Thyroid gland (tissue), 4 donors: ENCODE measurements around the gene SDR9C7. TPM values are rescaled to one million over a fixed set of nuclear protein-coding genes. Genes with fewer than 3 reads are reported as not detected.
"Not testable (repeated sequence)": the region's sequence is repeated elsewhere in the genome, so short reads cannot be mapped to it uniquely, and the experiment has no call there.

ENCODE experiments used
- DNase-seq, 2 donors: peaks; one replicate each; pipeline ENCODE4 v3.0.0-alpha.2; 2019
- H3K27ac ChIP-seq, 3 donors: fragments of 200-600 bp; sonication (generic); 1 replicate in 2 of 3; 2 replicates in 1 of 3; pipeline ENCODE4 v1.5.1; 2016 to 2019; ENCODE audit warnings: mild to moderate bottlenecking in 1 of 3, moderate library complexity in 1 of 3
- H3K27me3 ChIP-seq: fragments of 200-600 bp; sonication (generic); one replicate; pipeline ENCODE4 v1.5.1; 2019
- H3K36me3 ChIP-seq, 2 donors: fragments of 200-600 bp; sonication (generic); one replicate each; pipeline ENCODE4 v1.5.1; 2016 to 2019
- H3K4me1 ChIP-seq, 2 donors: fragments of 200-600 bp; sonication (generic); one replicate each; pipeline ENCODE4 v1.5.1; 2017 to 2019
- H3K4me3 ChIP-seq, 3 donors: fragments of 200-600 bp; sonication (generic); replicated peaks in 1 of 3; 1 replicate in 2 of 3; 2 replicates in 1 of 3; pipeline ENCODE4 v1.5.1; 2016; ENCODE audit warnings: mild to moderate bottlenecking in 1 of 3
- H3K9me3 ChIP-seq: fragments of 200-600 bp; sonication (generic); one replicate; pipeline ENCODE4 v1.5.1; 2017
- POLR2A ChIP-seq, 2 donors: fragments of 450-650 bp; IDR thresholded peaks; one replicate each; pipeline ENCODE4 v1.6.1; 2017; ENCODE audit warnings: antibody characterized with exemption in 2 of 2, mild to moderate bottlenecking in 2 of 2, moderate library complexity in 1 of 2
- WGBS, 2 donors: methylation state at CpG; one replicate each; pipeline ENCODE4 v1.1.5; 2017; 5-methylcytosine and 5-hydroxymethylcytosine counted together
- intact Hi-C: fragments of 100-400 bp; cut with DNase I; formaldehyde crosslinking; loops from one replicate; pipeline ENCODE4 v1.15.1; 2023
- total RNA-seq, 4 donors: library from RNA; depleted of rRNA; stranded (reverse); fragments of >200 nt; gene quantifications; one replicate each; pipeline ENCODE4 v1.2.3, GENCODE V29; 2016
- TF ChIP-seq, protein P1 (sequence below), 6 experiments: fragments of 200-600 bp in 3 of 6; fragments of 450-650 bp in 3 of 6; sonication (generic) in 3 of 6; IDR thresholded peaks; one replicate each; pipeline ENCODE4 v1.5.1; 2016 to 2019; ENCODE audit warnings: antibody characterized with exemption in 6 of 6, mild to moderate bottlenecking in 2 of 6, inconsistent platforms in 1 of 6, moderate library complexity in 1 of 6

The SDR9C7 gene
- total RNA-seq, 4 donors from 2014 or later, result not detected

DNA sequence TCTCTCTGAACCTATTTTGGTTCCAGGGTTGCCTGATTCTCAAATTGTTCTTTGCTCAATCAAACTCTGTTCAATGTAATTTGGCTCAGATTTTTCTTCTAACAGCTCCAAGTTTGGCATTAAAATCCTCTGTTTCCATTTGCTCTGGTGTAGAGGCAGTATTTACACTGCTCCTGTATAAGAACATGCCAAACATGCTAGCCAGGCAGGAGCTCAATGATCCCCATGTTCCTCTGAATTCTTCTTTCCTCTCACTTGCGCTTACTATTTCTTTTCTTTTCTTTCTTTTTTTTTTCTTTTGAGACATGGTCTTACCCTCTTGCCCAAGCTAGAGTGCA lies 17.2 kb downstream of the SDR9C7 start:
- intact Hi-C loops, result no loop called here
- Histone ChIP-seq H3K9me3 (no peaks in the 10 kb centered on the region), H3K36me3 (no peaks in the 10 kb centered on the region), H3K27ac (no peak overlapping the region), H3K4me1 (no peaks in the 10 kb centered on the region), H3K4me3 (no peak overlapping the region), H3K27me3 (no peaks in the 10 kb centered on the region)
- WGBS, 2 donors, result 86 to 100% methylated on average over 1 of the region's 1 CpG
- no peak for TF ChIP-seq POLR2A (IDR thresholded peaks at IDR 0.05)
- TF ChIP-seq, protein P1, sequence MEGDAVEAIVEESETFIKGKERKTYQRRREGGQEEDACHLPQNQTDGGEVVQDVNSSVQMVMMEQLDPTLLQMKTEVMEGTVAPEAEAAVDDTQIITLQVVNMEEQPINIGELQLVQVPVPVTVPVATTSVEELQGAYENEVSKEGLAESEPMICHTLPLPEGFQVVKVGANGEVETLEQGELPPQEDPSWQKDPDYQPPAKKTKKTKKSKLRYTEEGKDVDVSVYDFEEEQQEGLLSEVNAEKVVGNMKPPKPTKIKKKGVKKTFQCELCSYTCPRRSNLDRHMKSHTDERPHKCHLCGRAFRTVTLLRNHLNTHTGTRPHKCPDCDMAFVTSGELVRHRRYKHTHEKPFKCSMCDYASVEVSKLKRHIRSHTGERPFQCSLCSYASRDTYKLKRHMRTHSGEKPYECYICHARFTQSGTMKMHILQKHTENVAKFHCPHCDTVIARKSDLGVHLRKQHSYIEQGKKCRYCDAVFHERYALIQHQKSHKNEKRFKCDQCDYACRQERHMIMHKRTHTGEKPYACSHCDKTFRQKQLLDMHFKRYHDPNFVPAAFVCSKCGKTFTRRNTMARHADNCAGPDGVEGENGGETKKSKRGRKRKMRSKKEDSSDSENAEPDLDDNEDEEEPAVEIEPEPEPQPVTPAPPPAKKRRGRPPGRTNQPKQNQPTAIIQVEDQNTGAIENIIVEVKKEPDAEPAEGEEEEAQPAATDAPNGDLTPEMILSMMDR (IDR thresholded peaks at IDR 0.05), result no peak
- no peak for DNase-seq

DNA sequence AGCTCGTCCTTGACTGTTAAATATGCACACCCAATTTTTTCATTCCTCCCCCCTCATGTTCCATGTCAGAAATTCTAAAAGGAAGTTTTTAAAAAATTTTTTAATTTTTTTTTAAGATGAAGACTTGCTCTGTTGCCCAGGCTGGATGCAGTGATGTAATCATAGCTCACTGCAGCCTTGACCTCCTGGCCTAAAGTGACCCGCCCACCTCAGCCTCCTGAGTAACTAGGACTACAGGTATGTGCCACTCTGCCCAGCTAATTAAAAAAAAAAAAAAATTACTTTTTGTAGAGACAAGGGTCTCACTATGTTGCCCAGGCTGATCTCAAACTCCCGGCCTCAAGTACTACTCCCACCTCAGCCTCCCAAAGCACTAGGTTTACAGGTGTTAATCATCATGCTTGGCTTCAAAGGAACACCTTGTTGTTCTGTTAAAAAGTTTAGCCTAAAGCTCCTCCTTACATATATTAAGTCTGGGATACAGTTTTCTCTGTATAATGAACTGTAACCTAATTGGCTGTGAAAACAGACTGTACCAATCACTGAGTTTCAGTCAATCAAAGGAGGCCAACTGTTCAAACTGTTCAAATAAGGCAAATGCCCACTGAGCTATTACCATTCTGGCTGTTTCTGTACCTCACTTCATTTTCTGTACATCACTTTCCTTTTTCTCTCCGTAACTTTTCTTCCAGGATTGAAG lies 17.8 kb downstream of the SDR9C7 start:
- no peak for DNase-seq
- Histone ChIP-seq H3K27ac (no peak overlapping the region), H3K4me3 (no peak overlapping the region), H3K36me3 (no peaks in the 10 kb centered on the region), H3K9me3 (no peaks in the 10 kb centered on the region), H3K27me3 (no peaks in the 10 kb centered on the region), H3K4me1 (no peaks in the 10 kb centered on the region)
- TF ChIP-seq, protein P1 (IDR thresholded peaks at IDR 0.05), result no peak
- TF ChIP-seq POLR2A (IDR thresholded peaks at IDR 0.05), result no peak
- 91 to 93% methylated on average over 4 of the region's 4 CpGs for WGBS, 2 donors
- intact Hi-C loops, result no loop called here

DNA sequence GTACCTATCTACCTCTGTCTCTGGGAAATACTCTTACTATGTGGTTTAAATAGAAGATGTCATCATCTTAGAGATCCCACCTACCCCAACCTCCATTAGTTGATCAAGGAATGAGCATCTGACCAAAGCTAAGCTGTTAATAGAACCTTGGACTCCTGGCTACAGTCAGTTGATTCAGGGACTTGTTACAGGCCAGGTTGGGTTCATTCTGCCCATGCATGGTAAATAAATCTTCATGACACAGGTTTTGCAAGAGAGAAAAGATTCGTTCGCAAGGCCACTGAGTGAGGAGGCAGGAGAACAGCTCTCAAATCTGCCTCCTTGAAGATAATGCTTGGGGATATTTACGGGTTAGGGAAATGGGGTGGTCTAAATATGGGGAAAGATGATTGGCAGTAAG lies 19.5 kb downstream of the SDR9C7 start:
- H3K27ac ChIP-seq, result no peak overlapping the region
- H3K4me1 ChIP-seq, result no peaks in the 10 kb centered on the region
- no peak for TF ChIP-seq POLR2A (IDR thresholded peaks at IDR 0.05)
- TF ChIP-seq, protein P1 (IDR thresholded peaks at IDR 0.05), result no peak
- WGBS, 2 donors, result 89 to 93% methylated on average over 3 of the region's 3 CpGs
- H3K9me3 ChIP-seq, result no peaks in the 10 kb centered on the region
- DNase-seq, result no peak
- no peak overlapping the region for H3K4me3 ChIP-seq
- H3K27me3 ChIP-seq, result no peaks in the 10 kb centered on the region
- intact Hi-C loops, result no loop called here
- no peaks in the 10 kb centered on the region for H3K36me3 ChIP-seq

DNA sequence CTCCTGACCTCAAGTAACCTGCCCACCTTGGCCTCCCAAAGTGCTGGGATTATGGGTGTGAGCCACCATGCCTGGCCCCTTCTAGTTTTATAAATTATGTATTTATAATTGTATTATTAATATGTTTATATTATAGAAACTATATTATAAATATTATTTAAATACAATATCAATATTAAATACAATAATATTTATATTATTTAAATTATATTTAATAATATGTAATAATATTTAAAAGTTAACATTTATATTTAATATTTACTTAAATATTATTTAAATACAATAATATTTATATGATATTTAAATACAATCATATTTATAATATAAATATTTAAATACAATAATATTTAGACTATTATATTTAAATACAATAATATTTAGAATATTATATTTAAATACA lies 20.0 kb downstream of the SDR9C7 start:
- Histone ChIP-seq H3K27ac (no peak overlapping the region), H3K4me1 (no peaks in the 10 kb centered on the region), H3K27me3 (no peaks in the 10 kb centered on the region), H3K36me3 (no peaks in the 10 kb centered on the region), H3K9me3 (no peaks in the 10 kb centered on the region), H3K4me3 (no peak overlapping the region)
- no peak for DNase-seq
- TF ChIP-seq, protein P1 (IDR thresholded peaks at IDR 0.05), result no peak
- no peak for TF ChIP-seq POLR2A (IDR thresholded peaks at IDR 0.05)
- intact Hi-C loops, result no loop called here

DNA sequence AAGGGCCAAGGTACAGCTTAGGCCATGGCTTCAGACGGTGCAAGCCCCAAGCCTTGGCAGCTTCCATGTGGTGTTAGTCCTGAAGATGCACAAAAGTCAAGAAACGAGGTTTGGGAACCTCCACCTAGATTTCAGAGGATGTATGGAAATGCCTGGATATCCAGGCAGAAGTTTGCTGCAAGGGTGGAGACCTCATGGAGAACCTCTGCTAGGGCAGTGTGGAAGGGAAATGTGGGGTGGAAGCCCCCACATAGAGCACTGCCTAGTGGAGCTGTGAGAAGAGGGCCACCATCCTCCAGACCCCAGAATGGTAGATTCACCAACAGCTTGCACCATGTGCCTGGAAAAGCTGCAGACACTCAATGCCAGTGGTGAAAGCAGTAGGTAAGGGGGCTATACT lies 24.8 kb downstream of the SDR9C7 start:
- WGBS, 2 donors, result 65 to 92% methylated on average over 2 of the region's 2 CpGs
- H3K36me3 ChIP-seq, H3K27me3 ChIP-seq, H3K27ac ChIP-seq, H3K4me3 ChIP-seq, DNase-seq, H3K4me1 ChIP-seq, intact Hi-C loops, H3K9me3 ChIP-seq: not testable (repeated sequence)

DNA sequence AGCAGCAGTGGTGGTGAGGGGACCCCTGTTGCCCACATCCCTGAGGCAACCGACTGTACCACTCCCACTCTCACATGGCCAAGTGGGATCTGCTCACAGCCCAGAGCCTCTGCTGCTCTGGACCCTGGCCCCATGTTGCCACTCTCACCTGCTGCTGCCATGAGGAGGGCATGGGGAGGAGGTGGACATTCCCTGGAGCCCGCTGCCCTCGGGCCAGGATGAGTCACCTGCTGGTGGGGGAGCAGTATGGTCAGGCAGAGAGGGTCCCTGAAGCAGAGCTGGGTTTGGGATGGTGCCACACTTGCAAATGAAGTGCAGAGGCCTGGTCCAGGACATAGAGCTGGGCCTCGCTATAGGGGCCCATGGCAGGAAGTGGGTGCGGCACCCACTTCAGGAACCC lies 26.1 kb downstream of the SDR9C7 start:
- no peaks in the 10 kb centered on the region for H3K36me3 ChIP-seq
- no peaks in the 10 kb centered on the region for H3K9me3 ChIP-seq
- TF ChIP-seq, protein P1 (IDR thresholded peaks at IDR 0.05), result no peak
- no peak for TF ChIP-seq POLR2A (IDR thresholded peaks at IDR 0.05)
- H3K27me3 ChIP-seq, result no peaks in the 10 kb centered on the region
- no peak overlapping the region for H3K27ac ChIP-seq
- no peak overlapping the region for H3K4me3 ChIP-seq
- intact Hi-C loops, result no loop called here
- DNase-seq, result no peak
- WGBS, 2 donors, result 65 to 100% methylated on average over 1 to 3 of the region's 5 CpGs
- H3K4me1 ChIP-seq, result no peaks in the 10 kb centered on the region
